Choroid plexus epithelial cell (primary cell): Measurements from ENCODE around the gene BTC.
"Not testable (repeated sequence)": the region's sequence is repeated elsewhere in the genome, so short reads cannot be mapped to it uniquely, and the experiment has no call there.

Source experiments
- DNase-seq: peaks from one replicate; pipeline ENCODE4 v3.0.0-alpha.2; 2010; ENCODE audit warnings: low read depth
- H3K4me3 ChIP-seq: 2 replicates; pipeline ENCODE4 v1.5.1; 2011; ENCODE audit warnings: low read depth, mild to moderate bottlenecking, control low read depth, low read length, moderate library complexity
- CTCF ChIP-seq: conservative IDR thresholded peaks from 2 replicates; pipeline ENCODE4 v1.5.1; 2011; ENCODE audit warnings: low read depth, mild to moderate bottlenecking, control low read depth, inconsistent platforms, low read length, moderate library complexity

Gene BTC

GRCh38 chr4:74714611-74715130, 79.7 kb downstream of the BTC start:
- no peak for DNase-seq
- H3K4me3 ChIP-seq = no peak overlapping the region
- no peak for TF ChIP-seq CTCF

- H3K4me3 ChIP-seq, DNase-seq: not testable (repeated sequence)
These were observed 86.2 kb downstream of the BTC start for GRCh38 chr4:74708135-74708534.
